B cell (primary cell): Measurements from ENCODE around the gene EVPL. TPM values are rescaled to one million over a fixed set of nuclear protein-coding genes. Genes with fewer than 3 reads are reported as not detected.

Experiments used
- ATAC-seq: fragments of 200-7000 bp; cut with Tn5 transposase; one replicate; pipeline ENCODE4 v1.10.0; 2021; ENCODE audit warnings: low read depth, mild to moderate bottlenecking, moderate number of reproducible peaks, moderate library complexity
- CTCF ChIA-PET: fragments of 350-600 bp; sonication (Branson Sonifier 250); formaldehyde crosslinking; loops from one replicate; lab custom pipeline; 2021; ENCODE audit warnings: antibody characterized with exemption, inconsistent platforms; lab: Charles Lee
- POLR2A ChIA-PET: fragments of 350-600 bp; sonication (Branson Sonifier 250); formaldehyde crosslinking; loops from one replicate; lab custom pipeline; 2021; ENCODE audit warnings: antibody characterized with exemption; lab: Charles Lee
- DNase-seq: peaks from one replicate; pipeline ENCODE4 v3.0.0; 2013
- H2AFZ ChIP-seq: 2 replicates; pipeline ENCODE4 v1.6.1; 2012; ENCODE audit warnings: mild to moderate bottlenecking, low read depth, low read length; ENCODE audit not compliant: insufficient read depth, poor library complexity, severe bottlenecking
- H3K27ac ChIP-seq, 2 donors: 1 replicate in 1 of 2; 2 replicates in 1 of 2; pipeline ENCODE4 v1.5.1; 2012 to 2013; ENCODE audit warnings: low read length in 2 of 2, mild to moderate bottlenecking in 2 of 2, moderate library complexity in 1 of 2
- H3K27me3 ChIP-seq, 4 experiments: fragments of 200-600 bp in 1 of 4; sonication (generic) in 1 of 4; replicated peaks in 1 of 4; 1 replicate in 2 of 4; 2 replicates in 2 of 4; pipeline versions ENCODE4 v1.6.1 to v1.7.0; 2013 to 2016; ENCODE audit warnings: low read length in 3 of 4, mild to moderate bottlenecking in 2 of 4, mixed read lengths in 1 of 4, moderate library complexity in 1 of 4; ENCODE audit not compliant: insufficient read depth in 4 of 4, control insufficient read depth in 3 of 4; ENCODE audit errors: control extremely low read depth in 1 of 4
- H3K36me3 ChIP-seq, 2 experiments: replicated peaks in 1 of 2; 1 replicate in 1 of 2; 2 replicates in 1 of 2; pipeline versions ENCODE4 v1.6.1 to v1.7.1; 2013; ENCODE audit warnings: low read length in 1 of 2; ENCODE audit not compliant: insufficient read depth in 2 of 2, control insufficient read depth in 1 of 2; ENCODE audit errors: control extremely low read depth in 1 of 2, extremely low read depth in 1 of 2
- H3K4me1 ChIP-seq, 2 donors: fragments of 200-600 bp in 1 of 2; sonication (generic) in 1 of 2; 1 replicate in 1 of 2; 2 replicates in 1 of 2; pipeline versions ENCODE4 v1.5.1 to v1.6.1; 2013 to 2017; ENCODE audit warnings: low read length in 2 of 2; ENCODE audit not compliant: control insufficient read depth in 2 of 2, insufficient read depth in 2 of 2
- H3K4me2 ChIP-seq: replicated peaks from 2 replicates; pipeline ENCODE3; 2012; ENCODE audit warnings: mild to moderate bottlenecking, low read depth, low read length; ENCODE audit not compliant: poor library complexity, severe bottlenecking
- H3K4me3 ChIP-seq, 5 experiments: fragments of 200-600 bp in 1 of 5; sonication (generic) in 1 of 5; 1 replicate in 3 of 5; 2 replicates in 2 of 5; pipeline versions ENCODE4 v1.5.1 to v1.7.0; 2011 to 2016; ENCODE audit warnings: low read length in 4 of 5, mild to moderate bottlenecking in 4 of 5, low read depth in 2 of 5, control low read depth in 1 of 5, moderate library complexity in 1 of 5; ENCODE audit not compliant: insufficient read depth in 1 of 5; ENCODE audit errors: control extremely low read depth in 1 of 5, extremely low read depth in 1 of 5
- H3K79me2 ChIP-seq: fragments of 200-600 bp; sonication (generic); one replicate; pipeline ENCODE4 v1.6.0; 2016; ENCODE audit warnings: low read length; ENCODE audit not compliant: control insufficient read depth, insufficient read depth
- H3K9ac ChIP-seq: fragments of 200-600 bp; sonication (generic); 2 replicates; pipeline ENCODE4 v1.6.1; 2017; ENCODE audit warnings: mild to moderate bottlenecking, low read length, moderate library complexity
- H3K9me3 ChIP-seq, 3 donors: one replicate each; pipeline versions ENCODE4 v1.6.1 to v1.7.1; 2013; ENCODE audit warnings: low read length in 2 of 3; ENCODE audit not compliant: control insufficient read depth in 2 of 3, insufficient read depth in 1 of 3; ENCODE audit errors: control extremely low read depth in 1 of 3
- H4K20me1 ChIP-seq: 2 replicates; pipeline ENCODE4 v1.6.0; 2012; ENCODE audit warnings: mild to moderate bottlenecking, low read length; ENCODE audit not compliant: insufficient read depth, control insufficient read depth, poor library complexity, severe bottlenecking
- H3K27ac Mint-ChIP-seq: one replicate; pipeline ENCODE4 v1.8.0; 2021; ENCODE audit warnings: mixed read lengths
- H3K27me3 Mint-ChIP-seq: one replicate; pipeline ENCODE4 v1.8.0; 2021; ENCODE audit warnings: mixed read lengths
- H3K4me1 Mint-ChIP-seq: one replicate; pipeline ENCODE4 v1.8.0; 2021; ENCODE audit warnings: mixed read lengths
- H3K4me3 Mint-ChIP-seq: one replicate; pipeline ENCODE4 v1.8.0; 2021; ENCODE audit warnings: mixed read lengths
- H3K9me3 Mint-ChIP-seq: one replicate; pipeline ENCODE4 v1.8.0; 2022; ENCODE audit warnings: mixed read lengths; ENCODE audit not compliant: insufficient read depth
- CTCF ChIP-seq: fragments of 200-600 bp; IDR thresholded peaks from one replicate; pipeline ENCODE4 v1.8.0; 2022; ENCODE audit warnings: antibody characterized with exemption, mild to moderate bottlenecking
- EZH2 ChIP-seq: IDR thresholded peaks from 2 replicates; pipeline ENCODE4 v1.6.1; 2012; ENCODE audit warnings: borderline replicate concordance, low read depth, mild to moderate bottlenecking, moderate library complexity, low read length; ENCODE audit not compliant: insufficient read depth, poor library complexity, severe bottlenecking
- WGBS: methylation state at CpG from one replicate; pipeline ENCODE4 v1.1.5; 2013; ENCODE audit warnings: missing lambda C conversion rate; ENCODE audit not compliant: insufficient coverage; 5-methylcytosine and 5-hydroxymethylcytosine counted together
- intact Hi-C: fragments of 100-400 bp; cut with micrococcal nuclease; formaldehyde crosslinking; loops from one replicate; pipeline ENCODE4 v1.10.0; 2022
- polyA plus RNA-seq: library from polyadenylated mRNA; depleted of rRNA; stranded (reverse); fragments of >200 nt; gene quantifications from 2 replicates; pipeline ENCODE4 v1.2.3, GENCODE V29; 2012
- total RNA-seq, 2 donors: library from RNA; stranded (reverse); fragments of 120-200 nt in 1 of 2; gene quantifications; 1 replicate in 1 of 2; 2 replicates in 1 of 2; pipeline versions ENCODE4 v1.2.3 to v1.2.4, GENCODE V29; 2013 to 2022

EVPL gene
- total and polyA plus RNA-seq, 2 donors (not counting 1 experiment from before 2014, with no cell fraction given): not detected

GRCh38 chr17:76072148-76072858, 45.2 kb upstream of the EVPL start, which contains the start of gene SRP68:
TSS of gene SRP68 (minus strand) at chr17:76072517. CDS start at chr17:76072491, 26 bp downstream.
- Mint-ChIP-seq H3K9me3 (no peaks in the 10 kb centered on the region), H3K27ac (peak within 1 kb of the TSS; percentile 94), H3K27me3 (peaks cover 21% of the 10 kb centered on the region), H3K4me3 (peak within 1 kb of the TSS; percentile 96), H3K4me1 (peaks cover 59% of the 10 kb centered on the region)
- peaks cover 46 to 53% of the 10 kb centered on the region in 2 donors for H3K4me1 ChIP-seq
- H2AFZ ChIP-seq: peak within 1 kb of the TSS; percentile 93
- peaks cover 0 to 39% (median 26%) of the 10 kb centered on the region in 4 experiments for H3K27me3 ChIP-seq
- peak within 1 kb of the TSS; percentile 74 to 87 for H3K27ac ChIP-seq
- peaks cover 17% of the 10 kb centered on the region for H4K20me1 ChIP-seq
- TF ChIP-seq EZH2 (no peak), CTCF (no peak)
- peak within 1 kb of the TSS; percentile 83 for H3K4me2 ChIP-seq
- peak within 1 kb of the TSS; percentile 83 for H3K9ac ChIP-seq
- peaks cover 0 to 21% (median 0%) of the 10 kb centered on the region in 3 donors for H3K9me3 ChIP-seq
- ATAC-seq: peak; percentile 93
- POLR2A ChIA-PET: no interaction called here
- H3K79me2 ChIP-seq: peaks cover 45% of the 10 kb centered on the region
- peaks cover 0 to 15% of the 10 kb centered on the region in 2 experiments for H3K36me3 ChIP-seq
- WGBS: 1% methylated on average over 48 of the region's 57 CpGs
- CTCF ChIA-PET: interaction anchor here (0.5 kb wide), 1 partner anchor 59 kb away, joined by 3 read pairs; no protein-coding TSS in a partner anchor
- intact Hi-C loops: loop anchor here (2.0 kb wide), 1 partner anchor 280 kb away; the partner anchor contains the start of gene PRPSAP1
- peak; percentile 87 for DNase-seq
- peak within 1 kb of the TSS; percentile 80 to 92 (median 89) for H3K4me3 ChIP-seq
